SK-N-SH (cell line): Measurements from ENCODE around the gene PCNA. TPM values are rescaled to one million over a fixed set of nuclear protein-coding genes. Genes with fewer than 3 reads are reported as not detected.

Experiments
- CTCF ChIA-PET: fragments of 300-600, 350-600 bp; formaldehyde crosslinking; extraction: SDS; loops from one replicate; lab custom pipeline; 2021; lab: Yijun Ruan, JAX
- POLR2A ChIA-PET: fragments of 350-600 bp; sonication (Branson Sonifier 250); formaldehyde crosslinking; extraction: SDS; loops from one replicate; lab custom pipeline; 2020; ENCODE audit warnings: antibody characterized with exemption, inconsistent platforms; lab: Yijun Ruan, JAX
- DNase-seq: peaks from one replicate; pipeline ENCODE4 v3.0.0; 2012
- H2AFZ ChIP-seq: fragments of 200-600 bp; sonication (generic); 2 replicates; pipeline ENCODE4 v1.8.1; 2016; ENCODE audit warnings: antibody characterized with exemption, mild to moderate bottlenecking, low read depth
- H3F3A ChIP-seq: fragments of 200-600 bp; sonication (generic); replicated peaks from 2 replicates; pipeline ENCODE3; 2016; ENCODE audit warnings: antibody characterized with exemption, mild to moderate bottlenecking; ENCODE audit not compliant: insufficient read depth
- H3K27ac ChIP-seq, 2 experiments: fragments of 200-500 bp in 1 of 2; fragments of 200-600 bp in 1 of 2; sonication (Bioruptor generic) in 1 of 2; sonication (generic), shearing (Covaris generic) in 1 of 2; 2 replicates each; pipeline versions ENCODE4 v1.5.1 to v1.6.1; 2014 to 2016; ENCODE audit warnings: low read depth in 2 of 2, inconsistent platforms in 1 of 2, low read length in 1 of 2, mild to moderate bottlenecking in 1 of 2, mixed read lengths in 1 of 2
- H3K27me3 ChIP-seq: fragments of 200-600 bp; sonication (generic), shearing (Covaris generic); 2 replicates; pipeline ENCODE4 v1.6.1; 2016; ENCODE audit warnings: mixed run types; ENCODE audit not compliant: insufficient read depth
- H3K36me3 ChIP-seq, 2 experiments: fragments of 200-500 bp in 1 of 2; fragments of 200-600 bp in 1 of 2; sonication (Bioruptor generic) in 1 of 2; sonication (generic) in 1 of 2; replicated peaks in 1 of 2; 2 replicates each; pipeline versions ENCODE3 to v1.5.1; 2014 to 2016; ENCODE audit warnings: low read length in 1 of 2, mild to moderate bottlenecking in 1 of 2; ENCODE audit not compliant: insufficient read depth in 2 of 2, control insufficient read depth in 1 of 2
- H3K4me1 ChIP-seq, 2 experiments: fragments of 200-500 bp in 1 of 2; fragments of 200-600 bp in 1 of 2; sonication (Bioruptor generic) in 1 of 2; sonication (generic), shearing (Covaris generic) in 1 of 2; 2 replicates each; pipeline versions ENCODE4 v1.5.1 to v1.6.1; 2014 to 2016; ENCODE audit warnings: low read depth in 1 of 2, low read length in 1 of 2, mixed run types in 1 of 2; ENCODE audit not compliant: insufficient read depth in 2 of 2, control insufficient read depth in 1 of 2
- H3K4me2 ChIP-seq: fragments of 200-600 bp; sonication (generic), shearing (Covaris generic); 2 replicates; pipeline ENCODE4 v1.6.1; 2017; ENCODE audit warnings: mixed run types
- H3K4me3 ChIP-seq, 2 experiments: fragments of 200-500 bp in 1 of 2; fragments of 200-600 bp in 1 of 2; sonication (Bioruptor generic) in 1 of 2; sonication (generic), shearing (Covaris generic) in 1 of 2; 2 replicates each; pipeline versions ENCODE4 v1.5.1 to v1.8.1; 2014 to 2016; ENCODE audit warnings: low read depth in 2 of 2, inconsistent platforms in 1 of 2, low read length in 1 of 2, mild to moderate bottlenecking in 1 of 2, mixed read lengths in 1 of 2, moderate library complexity in 1 of 2
- H3K79me2 ChIP-seq: fragments of 200-600 bp; sonication (generic); 2 replicates; pipeline ENCODE4 v1.8.1; 2017; ENCODE audit warnings: mild to moderate bottlenecking; ENCODE audit not compliant: insufficient read depth
- H3K9ac ChIP-seq: fragments of 200-600 bp; sonication (generic); 2 replicates; pipeline ENCODE4 v1.6.1; 2017; ENCODE audit warnings: mixed run types
- H3K9me2 ChIP-seq: fragments of 200-600 bp; sonication (generic); 2 replicates; pipeline ENCODE4 v1.6.1; 2017; ENCODE audit warnings: mixed run types
- H3K9me3 ChIP-seq: fragments of 200-600 bp; sonication (generic); 2 replicates; pipeline ENCODE4 v1.6.1; 2017; ENCODE audit warnings: mixed run types, mild to moderate bottlenecking, moderate library complexity
- H4K20me1 ChIP-seq: fragments of 200-600 bp; sonication (generic); 2 replicates; pipeline ENCODE4 v1.6.1; 2017; ENCODE audit warnings: mild to moderate bottlenecking, mixed run types; ENCODE audit not compliant: insufficient read depth
- ELF1 ChIP-seq: IDR thresholded peaks from 2 replicates; pipeline ENCODE4 v1.4.0; 2012
- GABPA ChIP-seq: IDR thresholded peaks from 2 replicates; pipeline ENCODE4 v1.4.0; 2012; ENCODE audit warnings: low read depth, mild to moderate bottlenecking
- MEF2A ChIP-seq: IDR thresholded peaks from 2 replicates; pipeline ENCODE4 v1.4.0; 2012; ENCODE audit warnings: low read depth, borderline replicate concordance
- NRF1 ChIP-seq: IDR thresholded peaks from 2 replicates; pipeline ENCODE4 v1.6.1; 2012; ENCODE audit warnings: low read depth, mild to moderate bottlenecking, low read length
- REST ChIP-seq: IDR thresholded peaks from 2 replicates; pipeline ENCODE4 v1.6.1; 2012; ENCODE audit warnings: mild to moderate bottlenecking, low read depth, low read length, moderate library complexity
- TCF12 ChIP-seq: IDR thresholded peaks from 2 replicates; pipeline ENCODE4 v1.4.0; 2012
- YY1 ChIP-seq: IDR thresholded peaks from 2 replicates; pipeline ENCODE4 v1.4.0; 2012; ENCODE audit warnings: low read depth, mild to moderate bottlenecking
- WGBS: methylation state at CpG from one replicate; pipeline ENCODE4 v1.1.6; 2017; ENCODE audit warnings: low lambda C conversion rate; 5-methylcytosine and 5-hydroxymethylcytosine counted together
- polyA plus RNA-seq, 3 experiments: library from polyadenylated mRNA; depleted of rRNA; stranded (reverse); fragments of >200 nt; gene quantifications; 2 replicates each; pipeline ENCODE4 v1.2.3, GENCODE V29; 2012

The PCNA gene
- polyA plus RNA-seq, 1 of the 3 experiments (the other 2 are of a cell fraction): 185 TPM

GRCh38 chr20:5145365-5146098 is 25.8 kb upstream of the PCNA start:
- no peak for DNase-seq
- Histone ChIP-seq H3K9me2 (no peaks in the 10 kb centered on the region), H3K4me1 (no peaks in the 10 kb centered on the region; a peak in 1 of 4 replicates), H3K4me3 (no peak overlapping the region), H3F3A (no peaks in the 10 kb centered on the region), H3K9ac (no peak overlapping the region), H3K4me2 (no peak overlapping the region), H3K79me2 (peaks cover 81% of the 10 kb centered on the region), H3K27me3 (no peaks in the 10 kb centered on the region), H3K27ac (no peak overlapping the region), H3K36me3 (peaks cover 0 to 9% of the 10 kb centered on the region in 2 experiments), H3K9me3 (no peaks in the 10 kb centered on the region), H2AFZ (no peak overlapping the region)
- WGBS: 97% methylated on average over 5 of the region's 5 CpGs
- ChIA-PET CTCF (interaction anchor here (0.6 to 2.1 kb wide), 3 partner anchors 12 to 238 kb away, joined by 3 to 7 read pairs (median 3); partner anchors contain the start of gene CDS2), POLR2A (no interaction called here)
- no peak for TF ChIP-seq ELF1
- TF ChIP-seq REST: no peak
- no peak for TF ChIP-seq NRF1
- TF ChIP-seq, all 33 proteins: peak for 0
- H4K20me1 ChIP-seq: 0 out of 2 replicates have a peak, but pooled peaks cover 17% of the 10 kb centered on the region

GRCh38 chr20:5143851-5144250 is 24.1 kb upstream of the PCNA start:
- POLR2A ChIA-PET: no interaction called here
- H3K79me2 ChIP-seq: peaks cover 75% of the 10 kb centered on the region
- no peak for DNase-seq
- 97% methylated on average over 5 of the region's 5 CpGs for WGBS
- 0 out of 2 replicates have a peak, but pooled peaks cover 17% of the 10 kb centered on the region for H4K20me1 ChIP-seq
- TF ChIP-seq YY1: no peak
- TF ChIP-seq GABPA: no peak
- no peak for TF ChIP-seq MEF2A
- TF ChIP-seq TCF12: no peak
- TF ChIP-seq, all 33 proteins: peak for 0
- H3K9me2 ChIP-seq: no peaks in the 10 kb centered on the region
- H3K9ac ChIP-seq: no peak overlapping the region
- no peaks in the 10 kb centered on the region for H3K27me3 ChIP-seq
- CTCF ChIA-PET: interaction anchor here (1.0 to 2.0 kb wide), 2 partner anchors 11 to 48 kb away, joined by 4 to 10 read pairs; no protein-coding TSS in a partner anchor
- H3F3A ChIP-seq: no peaks in the 10 kb centered on the region
- no peak overlapping the region for H3K27ac ChIP-seq
- no peaks in the 10 kb centered on the region for H3K9me3 ChIP-seq
- no peak overlapping the region for H3K4me2 ChIP-seq
- H2AFZ ChIP-seq: no peak overlapping the region
- H3K4me3 ChIP-seq: no peak overlapping the region
- peaks cover 0 to 9% of the 10 kb centered on the region in 2 experiments for H3K36me3 ChIP-seq
- no peaks in the 10 kb centered on the region for H3K4me1 ChIP-seq
